Osteoblast (primary cell): ENCODE measurements around the gene LRRC4B. TPM values are rescaled to one million over a fixed set of nuclear protein-coding genes. Genes with fewer than 3 reads are reported as not detected.
A peak's percentile ranks its signal among the peaks of the same experiment; 100 is the strongest.

Source experiments
- DNase-seq: peaks from one replicate; pipeline ENCODE4 v3.0.0; 2011; ENCODE audit warnings: low spot score, mixed read lengths; ENCODE audit not compliant: insufficient read length; ENCODE audit errors: missing footprints
- H2AFZ ChIP-seq: 2 replicates; pipeline ENCODE4 v1.6.0; 2011; ENCODE audit warnings: mild to moderate bottlenecking, low read length
- H3K27ac ChIP-seq: 2 replicates; pipeline ENCODE4 v1.5.1; 2011; ENCODE audit warnings: mild to moderate bottlenecking, low read depth, low read length, moderate library complexity
- H3K27me3 ChIP-seq: 2 replicates; pipeline ENCODE4 v1.6.0; 2012; ENCODE audit warnings: mild to moderate bottlenecking, control low read depth, inconsistent platforms, low read length, moderate library complexity; ENCODE audit not compliant: insufficient read depth
- H3K36me3 ChIP-seq: 2 replicates; pipeline ENCODE4 v1.5.1; 2011; ENCODE audit warnings: mild to moderate bottlenecking, low read length, control low read depth, moderate library complexity; ENCODE audit not compliant: insufficient read depth
- H3K4me1 ChIP-seq: 2 replicates; pipeline ENCODE4 v1.5.1; 2011; ENCODE audit warnings: mild to moderate bottlenecking, low read length, control low read depth, moderate library complexity; ENCODE audit not compliant: insufficient read depth
- H3K4me2 ChIP-seq: 2 replicates; pipeline ENCODE4 v1.6.0; 2011; ENCODE audit warnings: mild to moderate bottlenecking, low read length; ENCODE audit not compliant: insufficient read depth
- H3K4me3 ChIP-seq: fragments of 200-600 bp; sonication (generic); 3 replicates; pipeline ENCODE4 v1.5.1; 2012; ENCODE audit warnings: mild to moderate bottlenecking, low read length, inconsistent platforms; ENCODE audit not compliant: insufficient read depth
- H3K79me2 ChIP-seq: 2 replicates; pipeline ENCODE4 v1.6.0; 2012; ENCODE audit warnings: mild to moderate bottlenecking, low read length, control low read depth, inconsistent platforms; ENCODE audit not compliant: insufficient read depth
- H3K9me3 ChIP-seq: 2 replicates; pipeline ENCODE4 v1.5.1; 2011; ENCODE audit warnings: low read depth, low read length, control low read depth
- H4K20me1 ChIP-seq: 2 replicates; pipeline ENCODE4 v1.6.0; 2012; ENCODE audit warnings: mild to moderate bottlenecking, low read length, control low read depth; ENCODE audit not compliant: insufficient read depth
- total RNA-seq: library from RNA; depleted of rRNA; stranded (reverse); fragments of >200 nt; gene quantifications from 2 replicates; pipeline ENCODE4 v1.2.3, GENCODE V29; 2012
- TF ChIP-seq, protein P1 (sequence below): IDR thresholded peaks from 2 replicates; pipeline ENCODE4 v1.5.1; 2011; ENCODE audit warnings: mild to moderate bottlenecking, low read depth, low read length, moderate library complexity; ENCODE audit errors: extremely low read depth

The LRRC4B gene
- total RNA-seq, 1 donor, result not detected

DNA sequence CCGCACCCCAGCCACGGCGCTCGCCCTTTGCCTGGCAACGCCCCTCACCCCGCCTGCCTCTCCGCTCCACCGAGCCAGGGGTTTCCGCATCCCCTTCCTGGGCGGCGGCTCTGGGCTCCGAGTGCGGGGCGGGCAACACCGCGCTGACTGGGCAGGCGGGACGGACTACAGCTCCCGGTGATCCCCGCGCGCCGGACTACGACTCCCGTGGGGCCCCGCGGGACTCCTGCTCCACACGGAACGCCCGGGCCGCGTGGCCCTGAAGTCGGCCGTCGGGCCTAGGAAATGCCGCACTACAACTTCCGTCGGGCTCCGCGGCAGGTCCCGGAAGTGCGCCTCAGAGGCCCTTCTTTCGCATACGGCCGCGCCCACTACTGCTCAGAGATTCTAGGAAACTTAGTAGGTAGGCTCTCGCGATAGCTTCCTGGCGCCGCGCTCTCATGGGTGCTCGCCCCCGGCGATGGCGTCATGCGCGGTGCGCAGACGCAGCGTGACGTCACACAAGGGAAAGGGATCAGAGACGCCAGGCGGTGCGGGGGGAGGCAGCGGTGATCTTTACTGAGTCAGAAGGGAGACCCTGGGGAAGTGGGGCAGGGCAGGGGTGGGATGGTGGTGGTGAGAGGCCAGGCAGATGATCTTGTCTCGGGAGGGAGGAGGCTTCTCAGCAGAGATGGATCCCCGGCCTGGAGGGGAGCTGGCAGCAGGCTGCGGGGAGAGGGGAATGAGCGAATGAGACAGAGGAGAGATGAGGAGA is 57.0 kb downstream of the LRRC4B start, which contains the start of gene JOSD2:
TSS of gene JOSD2 (minus strand) at position 123 of the 754 bp plus-strand sequence. CDS start 760 bp downstream, outside the sequence.
- TF ChIP-seq, protein P1, sequence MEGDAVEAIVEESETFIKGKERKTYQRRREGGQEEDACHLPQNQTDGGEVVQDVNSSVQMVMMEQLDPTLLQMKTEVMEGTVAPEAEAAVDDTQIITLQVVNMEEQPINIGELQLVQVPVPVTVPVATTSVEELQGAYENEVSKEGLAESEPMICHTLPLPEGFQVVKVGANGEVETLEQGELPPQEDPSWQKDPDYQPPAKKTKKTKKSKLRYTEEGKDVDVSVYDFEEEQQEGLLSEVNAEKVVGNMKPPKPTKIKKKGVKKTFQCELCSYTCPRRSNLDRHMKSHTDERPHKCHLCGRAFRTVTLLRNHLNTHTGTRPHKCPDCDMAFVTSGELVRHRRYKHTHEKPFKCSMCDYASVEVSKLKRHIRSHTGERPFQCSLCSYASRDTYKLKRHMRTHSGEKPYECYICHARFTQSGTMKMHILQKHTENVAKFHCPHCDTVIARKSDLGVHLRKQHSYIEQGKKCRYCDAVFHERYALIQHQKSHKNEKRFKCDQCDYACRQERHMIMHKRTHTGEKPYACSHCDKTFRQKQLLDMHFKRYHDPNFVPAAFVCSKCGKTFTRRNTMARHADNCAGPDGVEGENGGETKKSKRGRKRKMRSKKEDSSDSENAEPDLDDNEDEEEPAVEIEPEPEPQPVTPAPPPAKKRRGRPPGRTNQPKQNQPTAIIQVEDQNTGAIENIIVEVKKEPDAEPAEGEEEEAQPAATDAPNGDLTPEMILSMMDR, result no peak
- Histone ChIP-seq H3K27me3 (no peaks in the 10 kb centered on the region), H3K4me2 (peak within 1 kb of the TSS; percentile 96), H3K36me3 (no peaks in the 10 kb centered on the region), H4K20me1 (no peaks in the 10 kb centered on the region), H3K9me3 (no peaks in the 10 kb centered on the region), H3K27ac (peak within 1 kb of the TSS; percentile 51), H3K4me3 (peak within 1 kb of the TSS; percentile 96), H3K4me1 (peaks cover 8% of the 10 kb centered on the region), H3K79me2 (peaks cover 8% of the 10 kb centered on the region), H2AFZ (peak within 1 kb of the TSS; percentile 90)
- DNase-seq, result peak; percentile 100

DNA sequence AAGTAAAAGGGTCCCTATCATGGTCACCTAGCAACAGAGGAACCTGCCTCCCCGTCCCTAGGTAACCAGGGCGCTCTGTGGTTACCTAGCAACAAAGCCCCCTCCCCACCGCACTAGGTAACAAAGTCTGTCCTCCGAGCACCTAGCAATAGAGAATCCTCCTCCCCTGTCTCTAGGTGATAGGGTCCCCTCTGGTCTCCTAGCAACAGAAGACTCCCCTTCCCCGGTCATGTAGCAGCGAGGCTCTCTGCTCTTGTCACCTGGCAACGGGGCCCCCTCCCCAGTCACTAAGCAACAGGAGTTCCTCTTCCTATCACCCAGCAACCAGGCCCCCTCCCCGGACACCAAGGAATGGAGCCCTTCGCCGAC is 57.6 kb downstream of the LRRC4B start:
- no peaks in the 10 kb centered on the region for H3K27me3 ChIP-seq
- peak overlapping the region; percentile 96 for H3K4me3 ChIP-seq
- H3K4me1 ChIP-seq, result peaks cover 8% of the 10 kb centered on the region
- peak overlapping the region; percentile 84 for H2AFZ ChIP-seq
- no peaks in the 10 kb centered on the region for H4K20me1 ChIP-seq
- DNase-seq, result no peak
- TF ChIP-seq, protein P1, result no peak
- peak overlapping the region; percentile 96 for H3K4me2 ChIP-seq
- peaks cover 8% of the 10 kb centered on the region for H3K79me2 ChIP-seq
- peak overlapping the region; percentile 51 for H3K27ac ChIP-seq
- no peaks in the 10 kb centered on the region for H3K36me3 ChIP-seq
- no peaks in the 10 kb centered on the region for H3K9me3 ChIP-seq

DNA sequence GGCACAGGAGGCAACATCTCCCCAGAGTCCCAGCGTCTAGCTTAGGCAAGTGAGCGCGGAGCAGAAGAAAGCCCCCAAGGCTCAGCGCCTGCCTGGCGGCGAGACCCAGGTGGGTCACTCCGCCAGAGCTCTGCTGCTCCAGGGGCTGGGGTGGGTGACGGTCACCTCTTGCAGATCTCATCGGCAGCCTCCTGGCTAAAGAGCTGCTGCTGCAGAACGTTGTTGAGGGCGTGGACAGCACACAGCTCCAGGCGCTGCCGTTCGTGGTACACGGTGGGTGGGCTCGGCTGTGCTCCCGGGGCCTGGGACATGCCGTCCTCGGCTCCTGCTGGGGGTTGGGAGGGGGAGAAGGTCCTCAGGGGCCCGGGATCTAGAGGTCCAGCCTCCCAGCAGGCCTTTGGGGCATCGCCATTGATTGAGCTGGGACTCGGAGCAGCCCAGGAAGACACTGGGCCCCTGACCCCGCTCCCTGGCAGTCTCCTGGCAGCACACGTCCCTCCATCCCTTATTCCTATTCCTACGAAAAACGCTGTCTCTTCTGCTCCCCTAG is 58.0 kb downstream of the LRRC4B start:
- peak overlapping the region; percentile 96 for H3K4me2 ChIP-seq
- peak overlapping the region; percentile 96 for H3K4me3 ChIP-seq
- H3K79me2 ChIP-seq, result peaks cover 8% of the 10 kb centered on the region
- TF ChIP-seq, protein P1, result no peak
- H2AFZ ChIP-seq, result peak overlapping the region; percentile 84
- no peaks in the 10 kb centered on the region for H3K36me3 ChIP-seq
- peaks cover 8% of the 10 kb centered on the region for H3K4me1 ChIP-seq
- peak; percentile 95 for DNase-seq
- no peaks in the 10 kb centered on the region for H4K20me1 ChIP-seq
- H3K9me3 ChIP-seq, result no peaks in the 10 kb centered on the region
- no peaks in the 10 kb centered on the region for H3K27me3 ChIP-seq
- peak overlapping the region; percentile 51 for H3K27ac ChIP-seq

DNA sequence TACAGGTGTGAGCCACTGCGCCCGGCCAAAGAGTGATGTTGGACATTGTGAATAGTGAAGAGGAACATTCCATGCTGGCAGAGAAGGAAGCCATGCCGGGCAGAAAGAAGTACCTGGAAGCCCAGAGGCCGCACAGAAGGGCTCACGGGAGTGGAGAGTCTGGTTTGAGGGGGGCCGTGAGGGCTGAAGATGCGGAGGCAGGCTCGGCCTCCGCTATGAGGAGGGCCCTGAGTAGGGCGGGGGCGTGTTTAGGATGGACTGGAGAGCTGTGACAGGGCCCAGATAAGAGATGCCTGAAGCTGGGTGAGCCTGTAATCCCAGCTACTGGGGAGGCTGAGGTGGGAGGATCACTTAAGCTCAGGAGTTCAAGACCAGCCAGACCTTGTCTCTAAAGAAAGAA is 58.9 kb downstream of the LRRC4B start:
- H3K79me2 ChIP-seq, result peaks cover 8% of the 10 kb centered on the region
- no peak overlapping the region for H3K4me2 ChIP-seq
- H3K4me1 ChIP-seq, result peaks cover 8% of the 10 kb centered on the region
- no peak overlapping the region for H2AFZ ChIP-seq
- H3K27me3 ChIP-seq, result no peaks in the 10 kb centered on the region
- no peaks in the 10 kb centered on the region for H3K9me3 ChIP-seq
- no peak for DNase-seq
- no peaks in the 10 kb centered on the region for H4K20me1 ChIP-seq
- TF ChIP-seq, protein P1, result no peak
- H3K4me3 ChIP-seq, result no peak overlapping the region
- H3K27ac ChIP-seq, result no peak overlapping the region
- no peaks in the 10 kb centered on the region for H3K36me3 ChIP-seq
